ENCODE data around the gene PCDH18.

Gene PCDH18

GRCh38 chr4:137510557-137511265, 21.6 kb downstream of the PCDH18 start:
- TF ChIP-seq POLR2AphosphoS5 (IDR thresholded peaks at IDR 0.05; ENCODE audit: low read depth, low read length), result peak; percentile 49; the same call in 1 of the 2 replicates
- TF ChIP-seq SIN3A (IDR thresholded peaks at IDR 0.05; ENCODE audit: borderline replicate concordance, insufficient read depth, low read length), result no peak
- 0 out of 2 replicates have a peak, but pooled peaks have one; percentile 15 for TF ChIP-seq TAF1 (IDR thresholded peaks at IDR 0.05; ENCODE audit: borderline replicate concordance, insufficient read depth, low read length)

GRCh38 chr4:137509855-137510282, 22.4 kb downstream of the PCDH18 start:
- no peak for TF ChIP-seq FOXP2 (optimal IDR thresholded peaks at IDR 0.05; ENCODE audit: borderline replicate concordance, extremely low read depth, extremely low read length, insufficient read depth)
- TF ChIP-seq SIN3A (IDR thresholded peaks at IDR 0.05; ENCODE audit: borderline replicate concordance, insufficient read depth, low read length), result no peak
- TF ChIP-seq POLR2AphosphoS5 (IDR thresholded peaks at IDR 0.05; ENCODE audit: low read depth, low read length), result no peak
- no peak for TF ChIP-seq TAF1 (IDR thresholded peaks at IDR 0.05; ENCODE audit: borderline replicate concordance, insufficient read depth, low read length)
- no peak for TF ChIP-seq REST (IDR thresholded peaks at IDR 0.05; ENCODE audit: insufficient read depth in 1 of 2, low read depth in 2 of 2, low read length in 2 of 2)

- TF ChIP-seq FOXP2 (optimal IDR thresholded peaks at IDR 0.05; ENCODE audit: borderline replicate concordance, extremely low read depth, extremely low read length, insufficient read depth), result no peak
- no peak for TF ChIP-seq SIN3A (IDR thresholded peaks at IDR 0.05; ENCODE audit: borderline replicate concordance, insufficient read depth, low read length)
- no peak for TF ChIP-seq REST (IDR thresholded peaks at IDR 0.05; ENCODE audit: insufficient read depth in 1 of 2, low read depth in 2 of 2, low read length in 2 of 2)
- no peak for TF ChIP-seq TAF1 (IDR thresholded peaks at IDR 0.05; ENCODE audit: borderline replicate concordance, insufficient read depth, low read length)
- TF ChIP-seq POLR2AphosphoS5 (IDR thresholded peaks at IDR 0.05; ENCODE audit: low read depth, low read length), result no peak
Measured at GRCh38 chr4:137502339-137503129, 29.8 kb downstream of the PCDH18 start.

GRCh38 chr4:137495578-137495977, 36.7 kb downstream of the PCDH18 start:
- TF ChIP-seq SIN3A (IDR thresholded peaks at IDR 0.05; ENCODE audit: borderline replicate concordance, insufficient read depth, low read length), result no peak
- TF ChIP-seq POLR2AphosphoS5 (IDR thresholded peaks at IDR 0.05; ENCODE audit: low read depth, low read length), result no peak
- TF ChIP-seq FOXP2 (optimal IDR thresholded peaks at IDR 0.05; ENCODE audit: borderline replicate concordance, extremely low read depth, extremely low read length, insufficient read depth), result no peak
- TF ChIP-seq REST (IDR thresholded peaks at IDR 0.05; ENCODE audit: insufficient read depth in 1 of 2, low read depth in 2 of 2, low read length in 2 of 2), result no peak
- no peak for TF ChIP-seq TAF1 (IDR thresholded peaks at IDR 0.05; ENCODE audit: borderline replicate concordance, insufficient read depth, low read length)

- TF ChIP-seq REST (IDR thresholded peaks at IDR 0.05; ENCODE audit: insufficient read depth in 1 of 2, low read depth in 2 of 2, low read length in 2 of 2) (no peak), SIN3A (IDR thresholded peaks at IDR 0.05; ENCODE audit: borderline replicate concordance, insufficient read depth, low read length) (no peak)
Measured at GRCh38 chr4:137476345-137476744, 55.9 kb downstream of the PCDH18 start.
